ENCODE measurements around the gene RRP15. TPM values are rescaled to one million over a fixed set of nuclear protein-coding genes. Genes with fewer than 3 reads are reported as not detected.

RRP15 gene
- total RNA-seq, 4 donors from 2014 or later: 1.2 to 3.8 (median 2.0) TPM

DNA sequence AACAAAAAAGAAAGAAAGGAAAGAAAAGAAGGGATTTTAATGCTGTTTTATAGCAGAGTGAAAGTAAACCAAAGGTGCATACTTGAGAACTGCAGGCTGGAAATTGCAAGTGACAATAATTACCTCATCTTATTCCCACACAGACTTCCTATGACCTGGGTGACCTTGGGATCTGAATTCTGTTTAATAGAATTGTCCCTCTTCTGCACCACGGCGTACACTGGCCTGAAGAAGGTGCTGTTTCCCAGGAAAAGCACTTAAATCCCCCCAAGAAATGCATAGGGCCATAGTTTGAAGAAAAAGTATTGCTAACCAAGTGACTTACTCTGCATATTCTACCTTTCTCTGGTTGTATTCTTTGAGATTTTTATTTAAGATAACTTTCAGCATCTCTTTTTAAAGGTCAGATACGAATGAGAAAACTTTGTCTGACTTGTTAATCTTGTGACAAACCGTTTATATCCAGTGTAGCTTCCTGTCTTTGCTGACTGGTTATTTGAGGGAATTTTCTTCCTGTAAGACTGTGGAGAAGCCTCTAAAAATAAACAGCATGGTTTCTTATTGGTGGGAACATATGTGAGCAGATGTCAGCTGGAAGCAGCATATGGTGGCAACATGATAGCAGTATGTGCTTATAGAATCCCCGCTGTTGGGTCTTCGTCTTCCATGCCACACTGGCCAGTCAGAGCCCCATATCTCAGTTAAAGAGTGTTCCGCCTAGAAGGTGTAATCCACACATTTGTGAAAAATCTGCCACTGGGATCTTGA, 76.4 kb downstream of the RRP15 start:
- intact Hi-C loops (cut with DNase I; ENCODE audit: low total_unique reads): no loop called here
- WGBS, 2 donors (ENCODE audit: low coverage in 1 of 2): 66 to 75% methylated on average over 4 to 7 of the region's 7 CpGs
- H3K36me3 ChIP-seq: no peaks in the 10 kb centered on the region
- H3K4me1 ChIP-seq: peaks cover 0 to 3% (median 0%) of the 10 kb centered on the region in 4 donors
- H3K27ac ChIP-seq: no peak overlapping the region
- no peaks in the 10 kb centered on the region for H3K27me3 ChIP-seq
- DNase-seq: no peak
- TF ChIP-seq POLR2A (IDR thresholded peaks at IDR 0.05) (no peak), POLR2AphosphoS5 (IDR thresholded peaks at IDR 0.05) (no peak), EP300 (IDR thresholded peaks at IDR 0.05; ENCODE audit: low read depth) (no peak)
- TF ChIP-seq, protein P1, sequence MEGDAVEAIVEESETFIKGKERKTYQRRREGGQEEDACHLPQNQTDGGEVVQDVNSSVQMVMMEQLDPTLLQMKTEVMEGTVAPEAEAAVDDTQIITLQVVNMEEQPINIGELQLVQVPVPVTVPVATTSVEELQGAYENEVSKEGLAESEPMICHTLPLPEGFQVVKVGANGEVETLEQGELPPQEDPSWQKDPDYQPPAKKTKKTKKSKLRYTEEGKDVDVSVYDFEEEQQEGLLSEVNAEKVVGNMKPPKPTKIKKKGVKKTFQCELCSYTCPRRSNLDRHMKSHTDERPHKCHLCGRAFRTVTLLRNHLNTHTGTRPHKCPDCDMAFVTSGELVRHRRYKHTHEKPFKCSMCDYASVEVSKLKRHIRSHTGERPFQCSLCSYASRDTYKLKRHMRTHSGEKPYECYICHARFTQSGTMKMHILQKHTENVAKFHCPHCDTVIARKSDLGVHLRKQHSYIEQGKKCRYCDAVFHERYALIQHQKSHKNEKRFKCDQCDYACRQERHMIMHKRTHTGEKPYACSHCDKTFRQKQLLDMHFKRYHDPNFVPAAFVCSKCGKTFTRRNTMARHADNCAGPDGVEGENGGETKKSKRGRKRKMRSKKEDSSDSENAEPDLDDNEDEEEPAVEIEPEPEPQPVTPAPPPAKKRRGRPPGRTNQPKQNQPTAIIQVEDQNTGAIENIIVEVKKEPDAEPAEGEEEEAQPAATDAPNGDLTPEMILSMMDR (IDR thresholded peaks at IDR 0.05): peak in 2 of 5 experiments; percentile 7 to 13
- in situ Hi-C loops (cut with MboI; ENCODE audit: low pct_ligation_motif_present in 1 of 4, low pct_unique_long_range_greater_than_20kb in 1 of 4, low sequenced_read_pairs in 3 of 4): no loop called here
- no peaks in the 10 kb centered on the region for H3K9me3 ChIP-seq
- H3K4me3 ChIP-seq: no peak overlapping the region

- intact Hi-C loops (cut with DNase I; ENCODE audit: low total_unique reads) (no loop called here), in situ Hi-C loops (cut with MboI; ENCODE audit: low pct_ligation_motif_present in 1 of 4, low pct_unique_long_range_greater_than_20kb in 1 of 4, low sequenced_read_pairs in 3 of 4) (no loop called here)
- DNase-seq: no peak
- 59 to 74% methylated on average over 5 of the region's 5 CpGs for WGBS, 2 donors (ENCODE audit: low coverage in 1 of 2)
- peaks cover 0 to 3% (median 0%) of the 10 kb centered on the region in 4 donors for H3K4me1 ChIP-seq
- no peaks in the 10 kb centered on the region for H3K36me3 ChIP-seq
- no peak for TF ChIP-seq POLR2A (IDR thresholded peaks at IDR 0.05)
- TF ChIP-seq EP300 (IDR thresholded peaks at IDR 0.05; ENCODE audit: low read depth): no peak
- TF ChIP-seq, protein P1 (IDR thresholded peaks at IDR 0.05): no peak
- no peak for TF ChIP-seq POLR2AphosphoS5 (IDR thresholded peaks at IDR 0.05)
- H3K27me3 ChIP-seq: no peaks in the 10 kb centered on the region
- H3K9me3 ChIP-seq: no peaks in the 10 kb centered on the region
- no peak overlapping the region for H3K27ac ChIP-seq
- no peak overlapping the region for H3K4me3 ChIP-seq
Observed at GRCh38 chr1:218362418-218363076, 77.5 kb downstream of the RRP15 start.

GRCh38 chr1:218363141-218363540, 78.0 kb downstream of the RRP15 start:
- intact Hi-C loops (cut with DNase I; ENCODE audit: low total_unique reads) (no loop called here), in situ Hi-C loops (cut with MboI; ENCODE audit: low pct_ligation_motif_present in 1 of 4, low pct_unique_long_range_greater_than_20kb in 1 of 4, low sequenced_read_pairs in 3 of 4) (no loop called here)
- WGBS, 2 donors (ENCODE audit: low coverage in 1 of 2): 67 to 68% methylated on average over 1 of the region's 1 CpG
- Histone ChIP-seq H3K27me3 (no peaks in the 10 kb centered on the region), H3K36me3 (no peaks in the 10 kb centered on the region), H3K27ac (no peak overlapping the region), H3K4me3 (no peak overlapping the region), H3K9me3 (no peaks in the 10 kb centered on the region), H3K4me1 (peaks cover 0 to 3% (median 0%) of the 10 kb centered on the region in 4 donors)
- no peak for TF ChIP-seq POLR2A (IDR thresholded peaks at IDR 0.05)
- TF ChIP-seq, protein P1 (IDR thresholded peaks at IDR 0.05): no peak
- no peak for TF ChIP-seq EP300 (IDR thresholded peaks at IDR 0.05; ENCODE audit: low read depth)
- TF ChIP-seq POLR2AphosphoS5 (IDR thresholded peaks at IDR 0.05): no peak
- DNase-seq: no peak

DNA sequence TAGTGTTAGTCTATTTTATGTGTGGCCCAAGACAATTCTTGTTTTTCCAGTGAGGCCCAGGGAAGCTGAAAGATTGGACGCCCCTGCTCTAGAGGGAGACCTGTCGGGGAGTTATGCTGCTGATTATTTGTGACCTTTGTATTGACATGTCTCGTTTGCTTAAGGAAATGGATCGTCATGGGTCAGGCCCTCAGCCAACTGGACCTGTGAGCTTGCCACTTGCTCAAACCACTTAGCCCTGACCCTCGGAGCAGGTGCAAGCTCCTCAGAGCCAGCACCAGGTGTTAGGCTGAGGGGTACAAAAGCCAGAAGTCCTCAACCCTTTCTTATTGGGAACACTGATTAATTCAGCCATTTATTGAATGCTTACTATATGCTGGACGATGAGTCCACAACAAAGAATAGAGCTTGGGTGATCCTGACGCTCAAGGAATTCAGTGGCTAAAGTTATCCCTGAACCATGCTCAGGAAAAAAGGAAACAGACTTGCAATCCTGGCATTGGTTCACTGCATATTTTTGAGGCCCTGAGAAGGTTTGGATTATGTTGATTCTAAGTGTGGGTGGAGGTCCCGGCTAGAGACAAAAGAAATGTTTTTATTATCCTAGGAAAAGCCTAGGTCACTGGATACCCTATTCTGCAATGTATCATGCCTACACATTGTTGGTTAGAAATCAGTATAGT, 79.1 kb downstream of the RRP15 start:
- Histone ChIP-seq H3K27ac (peak overlapping the region in 3 of 4 donors; percentile 31 to 57 (median 44)), H3K4me3 (no peak overlapping the region), H3K9me3 (no peaks in the 10 kb centered on the region), H3K36me3 (no peaks in the 10 kb centered on the region), H3K4me1 (peaks cover 0 to 3% (median 0%) of the 10 kb centered on the region in 4 donors), H3K27me3 (no peaks in the 10 kb centered on the region)
- intact Hi-C loops (cut with DNase I; ENCODE audit: low total_unique reads): no loop called here
- in situ Hi-C loops (cut with MboI; ENCODE audit: low pct_ligation_motif_present in 1 of 4, low pct_unique_long_range_greater_than_20kb in 1 of 4, low sequenced_read_pairs in 3 of 4): no loop called here
- DNase-seq: no peak
- 75 to 77% methylated on average over 5 to 8 of the region's 8 CpGs for WGBS, 2 donors (ENCODE audit: low coverage in 1 of 2)
- TF ChIP-seq POLR2A (IDR thresholded peaks at IDR 0.05): no peak
- TF ChIP-seq, protein P1 (IDR thresholded peaks at IDR 0.05): no peak
- TF ChIP-seq EP300 (IDR thresholded peaks at IDR 0.05; ENCODE audit: low read depth): no peak
- TF ChIP-seq POLR2AphosphoS5 (IDR thresholded peaks at IDR 0.05): no peak

Measured in transverse colon (tissue), 4 donors.